Epidermal melanocyte (primary cell): ENCODE measurements around the gene HEY2.
"Not testable (repeated sequence)": the region's sequence is repeated elsewhere in the genome, so short reads cannot be mapped to it uniquely, and the experiment has no call there.

Source experiments
- DNase-seq: peaks from one replicate; pipeline ENCODE4 v3.0.0; 2011; ENCODE audit warnings: low spot score; ENCODE audit not compliant: insufficient read length

Gene HEY2

GRCh38 chr6:125794342-125795137 is 45.1 kb downstream of the HEY2 start:
- DNase-seq, result no peak

- DNase-seq, result no peak
Observed at GRCh38 chr6:125795301-125795700, 45.9 kb downstream of the HEY2 start.

- no peak for DNase-seq
Observed at GRCh38 chr6:125797120-125797885, 47.9 kb downstream of the HEY2 start.

GRCh38 chr6:125797886-125798444 is 48.5 kb downstream of the HEY2 start:
- no peak for DNase-seq

GRCh38 chr6:125798734-125799508 is 49.5 kb downstream of the HEY2 start:
- no peak for DNase-seq

GRCh38 chr6:125802383-125802782 is 53.0 kb downstream of the HEY2 start:
- no peak for DNase-seq

- DNase-seq, result no peak
Observed at GRCh38 chr6:125802943-125803377, 53.5 kb downstream of the HEY2 start.

- no peak for DNase-seq
Observed at GRCh38 chr6:125804264-125804663, 54.8 kb downstream of the HEY2 start.

- not testable (repeated sequence) for DNase-seq
Observed at GRCh38 chr6:125804866-125805425, 55.5 kb downstream of the HEY2 start.

- no peak for DNase-seq
Observed at GRCh38 chr6:125806813-125807212, 57.4 kb downstream of the HEY2 start.

GRCh38 chr6:125807293-125807692 is 57.9 kb downstream of the HEY2 start:
- DNase-seq, result no peak

- DNase-seq, result no peak
Observed at GRCh38 chr6:125808060-125808459, 58.6 kb downstream of the HEY2 start.

- no peak for DNase-seq
Observed at GRCh38 chr6:125808591-125808990, 59.2 kb downstream of the HEY2 start.

GRCh38 chr6:125809570-125810170 is 60.2 kb downstream of the HEY2 start:
- no peak for DNase-seq

GRCh38 chr6:125810445-125810844 is 61.0 kb downstream of the HEY2 start:
- no peak for DNase-seq
